T-cell (primary cell): ENCODE data around the gene ZNF324. TPM values are rescaled to one million over a fixed set of nuclear protein-coding genes. Genes with fewer than 3 reads are reported as not detected.

Source experiments
- ATAC-seq, 4 experiments: fragments of 200-7000 bp in 3 of 4; fragments of 150-1000 bp in 1 of 4; cut with Tn5 transposase; replicated peaks in 1 of 4; 1 replicate in 3 of 4; 2 replicates in 1 of 4; pipeline ENCODE4 v1.10.0; 2021; ENCODE audit warnings: moderate library complexity in 3 of 4, mild to moderate bottlenecking in 2 of 4, moderate number of reproducible peaks in 1 of 4
- CTCF ChIA-PET, 2 donors: fragments of 300-600 bp; sonication (Branson Sonifier 250); formaldehyde crosslinking; loops; one replicate each; lab custom pipeline; 2022; ENCODE audit warnings: antibody characterized with exemption in 2 of 2; lab: Charles Lee
- POLR2A ChIA-PET, 2 donors: fragments of 300-600 bp; sonication (Branson Sonifier 250); formaldehyde crosslinking; loops; one replicate each; lab custom pipeline; 2022; ENCODE audit warnings: antibody characterized with exemption in 2 of 2; lab: Charles Lee
- DNase-seq, 35 experiments: peaks; one replicate each; pipeline versions ENCODE4 v3.0.0 to v3.0.0-alpha.2; 2013 to 2023
- H3K27ac ChIP-seq: one replicate; pipeline ENCODE4 v1.5.1; 2013; ENCODE audit warnings: low read length
- H3K27me3 ChIP-seq, 2 experiments: replicated peaks in 1 of 2; 1 replicate in 1 of 2; 2 replicates in 1 of 2; pipeline versions ENCODE4 v1.6.1 to v1.7.0; 2013; ENCODE audit warnings: low read length in 1 of 2, mixed read lengths in 1 of 2; ENCODE audit not compliant: control insufficient read depth in 2 of 2, insufficient read depth in 2 of 2; ENCODE audit errors: extremely low read depth in 1 of 2
- H3K36me3 ChIP-seq, 2 donors: 1 replicate in 1 of 2; 2 replicates in 1 of 2; pipeline versions ENCODE4 v1.6.1 to v1.7.0; 2013; ENCODE audit warnings: low read length in 1 of 2; ENCODE audit not compliant: control insufficient read depth in 2 of 2, insufficient read depth in 1 of 2; ENCODE audit errors: extremely low read depth in 1 of 2
- H3K4me1 ChIP-seq, 2 experiments: 1 replicate in 1 of 2; 2 replicates in 1 of 2; pipeline versions ENCODE4 v1.6.1 to v1.7.0; 2013; ENCODE audit warnings: low read length in 2 of 2, mixed read lengths in 1 of 2; ENCODE audit not compliant: insufficient read depth in 2 of 2, control insufficient read depth in 1 of 2; ENCODE audit errors: extremely low read depth in 1 of 2
- H3K4me3 ChIP-seq, 2 donors: 1 replicate in 1 of 2; 2 replicates in 1 of 2; pipeline versions ENCODE4 v1.5.1 to v1.7.0; 2013; ENCODE audit warnings: mild to moderate bottlenecking in 2 of 2, low read length in 1 of 2, moderate library complexity in 1 of 2; ENCODE audit not compliant: control insufficient read depth in 1 of 2; ENCODE audit errors: extremely low read depth in 1 of 2
- H3K9me3 ChIP-seq: 2 replicates; pipeline ENCODE4 v1.7.0; 2013
- H3K27ac Mint-ChIP-seq, 2 donors: one replicate each; pipeline ENCODE4 v1.8.0; 2020 to 2021; ENCODE audit warnings: mild to moderate bottlenecking in 2 of 2, mixed read lengths in 2 of 2
- H3K27me3 Mint-ChIP-seq, 2 donors: one replicate each; pipeline ENCODE4 v1.8.0; 2021 to 2022; ENCODE audit warnings: mixed read lengths in 2 of 2
- H3K36me3 Mint-ChIP-seq: one replicate; pipeline ENCODE4 v1.8.0; 2021; ENCODE audit warnings: mixed read lengths
- H3K4me1 Mint-ChIP-seq, 3 donors: one replicate each; pipeline ENCODE4 v1.8.0; 2020 to 2022; ENCODE audit warnings: mixed read lengths in 3 of 3, mild to moderate bottlenecking in 1 of 3
- H3K4me3 Mint-ChIP-seq, 3 donors: one replicate each; pipeline ENCODE4 v1.8.0; 2020 to 2022; ENCODE audit warnings: mild to moderate bottlenecking in 3 of 3, mixed read lengths in 3 of 3, moderate library complexity in 3 of 3
- H3K9me3 Mint-ChIP-seq, 3 donors: one replicate each; pipeline ENCODE4 v1.8.0; 2020 to 2022; ENCODE audit warnings: mixed read lengths in 3 of 3
- WGBS: methylation state at CpG from one replicate; pipeline ENCODE4 v1.1.5; 2013; ENCODE audit warnings: missing lambda C conversion rate; ENCODE audit not compliant: insufficient coverage; 5-methylcytosine and 5-hydroxymethylcytosine counted together
- total RNA-seq, 35 experiments: library from RNA in 6 of 35; stranded (reverse) in 6 of 35; fragments of 120-200 nt in 1 of 35; gene quantifications; one replicate each; pipeline versions ENCODE4 v1.2.1 to v1.2.4 and lab custom pipeline; 2013 to 2026

The ZNF324 gene
- total RNA-seq, 5 donors from 2014 or later (not counting 1 experiment from before 2014, with no cell fraction given), result 17.9 to 33.2 (median 28.2) TPM

- 91% methylated on average over 9 of the region's 12 CpGs for WGBS
- no peaks in the 10 kb centered on the region for H3K9me3 ChIP-seq
- Mint-ChIP-seq H3K36me3 (peaks cover 19% of the 10 kb centered on the region), H3K9me3 (no peaks in the 10 kb centered on the region), H3K4me3 (peak overlapping the region; percentile 31 to 82 (median 47)), H3K27me3 (no peaks in the 10 kb centered on the region), H3K27ac (peak overlapping the region; percentile 11 to 31), H3K4me1 (peaks cover 16 to 24% (median 17%) of the 10 kb centered on the region in 3 donors)
- no peaks in the 10 kb centered on the region for H3K27me3 ChIP-seq
- H3K27ac ChIP-seq, result peak overlapping the region; percentile 97
- H3K4me1 ChIP-seq, result peaks cover 0 to 23% of the 10 kb centered on the region in 2 experiments
- no peak for ATAC-seq
- ChIA-PET POLR2A (no interaction called here), CTCF (no interaction called here)
- no peak overlapping the region for H3K4me3 ChIP-seq
- peaks cover 12 to 26% of the 10 kb centered on the region in 2 donors for H3K36me3 ChIP-seq
- DNase-seq, result no peak
These were observed 7.6 kb downstream of the ZNF324 start for GRCh38 chr19:58474291-58474996.

GRCh38 chr19:58474997-58475713 is 8.3 kb downstream of the ZNF324 start:
- Mint-ChIP-seq H3K36me3 (peaks cover 17% of the 10 kb centered on the region), H3K27ac (peak overlapping the region; percentile 96 to 98), H3K4me1 (peaks cover 16 to 24% (median 17%) of the 10 kb centered on the region in 3 donors), H3K27me3 (no peaks in the 10 kb centered on the region), H3K4me3 (peak overlapping the region; percentile 82 to 93 (median 89)), H3K9me3 (no peaks in the 10 kb centered on the region)
- ChIA-PET POLR2A (interaction anchor here in 1 of 2 donors (0.5 kb wide), 1 partner anchor 374 kb away, joined by 6 read pairs; no protein-coding TSS in a partner anchor), CTCF (no interaction called here)
- WGBS, result 26% methylated on average over 23 of the region's 27 CpGs
- Histone ChIP-seq H3K9me3 (no peaks in the 10 kb centered on the region), H3K27me3 (no peaks in the 10 kb centered on the region), H3K4me3 (peak overlapping the region; percentile 56 to 75), H3K36me3 (peaks cover 12 to 19% of the 10 kb centered on the region in 2 donors), H3K4me1 (peaks cover 0 to 23% of the 10 kb centered on the region in 2 experiments), H3K27ac (peak overlapping the region; percentile 97)
- DNase-seq (peak in 2 of 35 experiments; percentile 15 to 48), ATAC-seq (peak in 2 of 4 experiments; percentile 0 to 21)

GRCh38 chr19:58475714-58476497 is 9.0 kb downstream of the ZNF324 start, which contains the start of gene ZNF446:
ZNF446 (plus strand) TSS chr19:58476352; CDS start chr19:58477219, 867 bp downstream.
- H3K27me3 ChIP-seq, result no peaks in the 10 kb centered on the region
- peak within 1 kb of the TSS; percentile 56 to 75 for H3K4me3 ChIP-seq
- ChIA-PET CTCF (interaction anchor here in 1 of 2 donors (0.8 kb wide), 1 partner anchor 25 kb away, joined by 3 read pairs; no protein-coding TSS in a partner anchor), POLR2A (interaction anchor here (0.5 kb wide), 2 partner anchors 9 to 375 kb away, joined by 3 to 6 read pairs; no protein-coding TSS in a partner anchor)
- Mint-ChIP-seq H3K4me3 (peak within 1 kb of the TSS; percentile 82 to 93 (median 89)), H3K36me3 (peaks cover 14% of the 10 kb centered on the region), H3K4me1 (peaks cover 16 to 24% (median 17%) of the 10 kb centered on the region in 3 donors), H3K9me3 (no peaks in the 10 kb centered on the region), H3K27me3 (no peaks in the 10 kb centered on the region), H3K27ac (peak within 1 kb of the TSS; percentile 96 to 98)
- under 1% methylated on average over 60 of the region's 64 CpGs for WGBS
- peak; percentile 91 to 98 (median 97) for DNase-seq
- peaks cover 0 to 23% of the 10 kb centered on the region in 2 experiments for H3K4me1 ChIP-seq
- ATAC-seq, result peak; percentile 86 to 92 (median 92)
- peaks cover 13 to 21% of the 10 kb centered on the region in 2 donors for H3K36me3 ChIP-seq
- H3K27ac ChIP-seq, result peak within 1 kb of the TSS; percentile 97
- H3K9me3 ChIP-seq, result no peaks in the 10 kb centered on the region

GRCh38 chr19:58476498-58477015 is 9.7 kb downstream of the ZNF324 start:
- 10% methylated on average over 26 of the region's 27 CpGs for WGBS
- peaks cover 16 to 24% (median 17%) of the 10 kb centered on the region in 3 donors for H3K4me1 Mint-ChIP-seq

GRCh38 chr19:58477130-58477529 is 10.2 kb downstream of the ZNF324 start:
- peaks cover 18 to 19% of the 10 kb centered on the region in 2 donors for H3K36me3 ChIP-seq
- ATAC-seq (no peak), DNase-seq (no peak)
- H3K27me3 ChIP-seq, result no peaks in the 10 kb centered on the region
- no peak overlapping the region for H3K4me3 ChIP-seq
- H3K9me3 ChIP-seq, result no peaks in the 10 kb centered on the region
- CTCF ChIA-PET, result no interaction called here
- POLR2A ChIA-PET, result no interaction called here
- peaks cover under 1 to 23% of the 10 kb centered on the region in 2 experiments for H3K4me1 ChIP-seq
- peak overlapping the region; percentile 97 for H3K27ac ChIP-seq
- H3K4me1 Mint-ChIP-seq, result peaks cover 16 to 24% (median 17%) of the 10 kb centered on the region in 3 donors
- no peaks in the 10 kb centered on the region for H3K27me3 Mint-ChIP-seq
- peak overlapping the region; percentile 82 to 93 (median 89) for H3K4me3 Mint-ChIP-seq
- H3K9me3 Mint-ChIP-seq, result no peaks in the 10 kb centered on the region
- H3K27ac Mint-ChIP-seq, result peak overlapping the region; percentile 88 to 91
- H3K36me3 Mint-ChIP-seq, result peaks cover 17% of the 10 kb centered on the region
- WGBS, result 97% methylated on average over 14 of the region's 15 CpGs

More at GRCh38 chr19:58476498-58477015, 9.7 kb downstream of the ZNF324 start:
- no peak for ATAC-seq
- Histone ChIP-seq H3K27ac (peak overlapping the region; percentile 97), H3K9me3 (no peaks in the 10 kb centered on the region), H3K27me3 (no peaks in the 10 kb centered on the region), H3K4me1 (peaks cover 0 to 23% of the 10 kb centered on the region in 2 experiments), H3K36me3 (peaks cover 18 to 24% of the 10 kb centered on the region in 2 donors), H3K4me3 (peak overlapping the region; percentile 56 to 75)
- ChIA-PET POLR2A (no interaction called here), CTCF (interaction anchor here in 1 of 2 donors (0.8 kb wide), 1 partner anchor 26 kb away, joined by 3 read pairs; no protein-coding TSS in a partner anchor)
- Mint-ChIP-seq H3K27ac (peak overlapping the region; percentile 88 to 91), H3K9me3 (no peaks in the 10 kb centered on the region), H3K4me3 (peak overlapping the region; percentile 82 to 93 (median 89)), H3K27me3 (no peaks in the 10 kb centered on the region), H3K36me3 (peaks cover 17% of the 10 kb centered on the region)
- no peak for DNase-seq
